22Rv1 (cell line): ENCODE data around the gene TMEM9B.
A peak's percentile ranks its signal among the peaks of the same experiment; 100 is the strongest.
"Not testable (repeated sequence)": the region's sequence is repeated elsewhere in the genome, so short reads cannot be mapped to it uniquely, and the experiment has no call there.

ENCODE experiments used
- H3K27ac ChIP-seq: fragments of 450-650 bp; 2 replicates; pipeline ENCODE4 v1.5.1; 2017
- ZFX ChIP-seq: fragments of 450-650 bp; IDR thresholded peaks from 2 replicates; pipeline ENCODE4 v1.6.1; 2017; ENCODE audit warnings: antibody characterized with exemption, borderline replicate concordance
- TF ChIP-seq, protein P1 (sequence below): fragments of 450-650 bp; IDR thresholded peaks from 2 replicates; pipeline ENCODE4 v1.5.1; 2017; ENCODE audit warnings: mild to moderate bottlenecking

The TMEM9B gene

DNA sequence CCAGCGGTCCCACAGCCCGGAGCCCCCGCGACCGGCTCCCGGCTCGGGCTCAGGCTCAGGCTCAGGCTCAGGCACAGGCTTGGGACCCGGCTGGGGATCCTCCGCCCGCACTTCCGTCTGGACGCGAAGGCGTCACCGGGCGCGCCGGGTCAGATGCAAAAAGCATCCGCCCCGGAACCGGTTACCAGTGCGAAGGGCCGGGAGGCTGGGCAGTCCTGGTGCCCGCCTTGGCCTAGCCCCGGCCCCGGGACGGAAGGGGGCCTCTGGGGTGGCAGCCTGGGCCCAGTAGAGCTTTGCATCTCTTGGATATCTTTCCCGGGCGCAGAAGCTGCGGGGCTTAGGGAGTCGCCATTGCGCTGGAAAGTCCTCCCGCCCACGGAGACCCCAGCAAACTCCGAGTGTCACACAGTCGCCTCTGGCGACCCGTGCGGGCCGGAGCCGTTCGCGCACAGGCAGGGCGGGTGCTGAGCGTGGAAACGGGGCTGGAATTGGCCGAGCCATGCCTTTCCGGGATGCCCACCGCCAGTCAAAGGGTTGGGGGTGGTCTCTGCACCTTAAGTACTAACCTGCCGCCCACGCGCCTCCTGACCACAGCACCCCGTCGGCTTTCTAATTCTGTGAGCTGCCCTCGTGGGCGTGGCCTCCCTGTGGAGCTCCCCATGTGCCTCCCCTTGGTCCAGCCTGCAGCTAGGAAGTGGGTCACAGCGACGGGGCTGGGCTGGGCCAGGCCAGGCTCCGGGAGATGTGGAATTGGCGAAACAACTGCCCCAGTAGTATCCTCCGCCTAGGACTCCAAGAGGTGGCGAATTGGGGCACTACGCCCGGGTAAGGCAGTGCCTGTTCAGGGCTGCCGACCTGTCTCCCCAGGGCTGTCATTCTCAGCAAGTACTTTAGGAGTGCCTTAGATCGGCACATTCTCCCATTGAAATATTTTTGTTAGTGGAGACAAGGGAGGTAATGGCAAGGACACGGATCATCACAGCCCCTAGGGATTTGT is at the start of gene TMEM9B:
Gene TMEM9B (minus strand): TSS at position 119 of the 997 bp plus-strand sequence. CDS start 129 bp downstream, outside the sequence.
- H3K27ac ChIP-seq: peak within 1 kb of the TSS; percentile 91
- no peak for TF ChIP-seq ZFX
- TF ChIP-seq, protein P1, sequence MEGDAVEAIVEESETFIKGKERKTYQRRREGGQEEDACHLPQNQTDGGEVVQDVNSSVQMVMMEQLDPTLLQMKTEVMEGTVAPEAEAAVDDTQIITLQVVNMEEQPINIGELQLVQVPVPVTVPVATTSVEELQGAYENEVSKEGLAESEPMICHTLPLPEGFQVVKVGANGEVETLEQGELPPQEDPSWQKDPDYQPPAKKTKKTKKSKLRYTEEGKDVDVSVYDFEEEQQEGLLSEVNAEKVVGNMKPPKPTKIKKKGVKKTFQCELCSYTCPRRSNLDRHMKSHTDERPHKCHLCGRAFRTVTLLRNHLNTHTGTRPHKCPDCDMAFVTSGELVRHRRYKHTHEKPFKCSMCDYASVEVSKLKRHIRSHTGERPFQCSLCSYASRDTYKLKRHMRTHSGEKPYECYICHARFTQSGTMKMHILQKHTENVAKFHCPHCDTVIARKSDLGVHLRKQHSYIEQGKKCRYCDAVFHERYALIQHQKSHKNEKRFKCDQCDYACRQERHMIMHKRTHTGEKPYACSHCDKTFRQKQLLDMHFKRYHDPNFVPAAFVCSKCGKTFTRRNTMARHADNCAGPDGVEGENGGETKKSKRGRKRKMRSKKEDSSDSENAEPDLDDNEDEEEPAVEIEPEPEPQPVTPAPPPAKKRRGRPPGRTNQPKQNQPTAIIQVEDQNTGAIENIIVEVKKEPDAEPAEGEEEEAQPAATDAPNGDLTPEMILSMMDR: 0 out of 2 replicates have a peak, but pooled peaks have one; percentile 3

DNA sequence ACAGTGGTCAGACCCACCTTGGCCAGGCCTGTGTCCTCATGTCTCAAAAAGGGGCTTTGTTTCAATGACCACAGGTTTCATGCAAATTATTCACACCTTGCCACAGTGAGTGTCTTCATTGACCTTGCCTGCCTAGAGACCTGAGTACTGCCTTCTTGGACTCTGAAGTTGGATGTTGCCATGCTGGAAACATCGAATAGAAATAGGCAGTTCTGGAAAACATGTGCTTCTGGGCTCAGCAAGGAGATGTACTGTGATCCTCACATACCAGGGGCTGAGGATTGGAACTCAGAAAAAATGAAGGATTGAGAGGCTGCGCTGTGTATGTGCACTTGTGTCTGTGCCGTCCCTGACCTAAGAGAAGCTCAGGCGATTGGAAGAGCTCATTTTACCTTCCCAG is 49.1 kb upstream of the TMEM9B start:
- no peak overlapping the region for H3K27ac ChIP-seq

DNA sequence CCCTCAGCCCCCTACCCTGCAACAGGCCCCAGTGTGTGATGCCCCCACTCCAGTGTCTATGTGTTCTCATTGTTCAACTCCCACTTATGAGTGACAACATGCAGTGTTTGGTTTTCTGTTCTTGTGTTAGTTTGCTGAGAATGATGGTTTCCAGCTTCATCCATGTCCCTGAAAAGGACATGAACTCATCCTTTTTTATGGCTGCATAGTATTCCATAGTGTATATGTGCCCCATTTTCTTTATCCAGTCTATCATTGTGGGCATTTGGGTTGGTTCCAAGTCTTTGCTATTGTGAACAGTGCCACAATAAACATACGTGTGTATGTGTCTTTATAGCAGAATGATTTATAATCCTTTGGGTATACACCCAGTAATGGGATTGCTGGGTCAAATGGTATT is 45.3 kb upstream of the TMEM9B start:
- not testable (repeated sequence) for H3K27ac ChIP-seq

More for the DNA sequence above, 49.1 kb upstream of the TMEM9B start:
- TF ChIP-seq, protein P1: no peak
- TF ChIP-seq ZFX: no peak

DNA sequence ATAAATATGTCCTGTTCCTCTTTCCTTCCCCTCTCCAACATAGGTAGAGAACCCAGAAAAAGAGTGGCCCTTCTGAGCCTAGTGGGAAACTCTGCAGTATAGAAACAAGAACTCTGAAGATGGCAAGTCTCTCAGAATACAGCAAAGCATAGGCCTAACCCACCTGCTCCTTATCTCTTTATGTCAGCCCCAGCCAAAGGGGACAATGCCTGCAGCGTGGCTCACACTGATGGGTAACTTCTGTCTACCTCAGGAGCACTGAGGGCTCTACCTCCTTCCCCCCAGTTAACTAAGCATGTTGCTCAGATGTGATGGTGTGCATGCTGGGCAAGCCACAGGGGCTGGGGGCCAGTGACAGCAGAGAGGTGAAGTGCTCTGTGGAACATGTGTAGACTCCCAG is 44.4 kb upstream of the TMEM9B start:
- H3K27ac ChIP-seq: no peak overlapping the region
- TF ChIP-seq ZFX: no peak
- TF ChIP-seq, protein P1: no peak

DNA sequence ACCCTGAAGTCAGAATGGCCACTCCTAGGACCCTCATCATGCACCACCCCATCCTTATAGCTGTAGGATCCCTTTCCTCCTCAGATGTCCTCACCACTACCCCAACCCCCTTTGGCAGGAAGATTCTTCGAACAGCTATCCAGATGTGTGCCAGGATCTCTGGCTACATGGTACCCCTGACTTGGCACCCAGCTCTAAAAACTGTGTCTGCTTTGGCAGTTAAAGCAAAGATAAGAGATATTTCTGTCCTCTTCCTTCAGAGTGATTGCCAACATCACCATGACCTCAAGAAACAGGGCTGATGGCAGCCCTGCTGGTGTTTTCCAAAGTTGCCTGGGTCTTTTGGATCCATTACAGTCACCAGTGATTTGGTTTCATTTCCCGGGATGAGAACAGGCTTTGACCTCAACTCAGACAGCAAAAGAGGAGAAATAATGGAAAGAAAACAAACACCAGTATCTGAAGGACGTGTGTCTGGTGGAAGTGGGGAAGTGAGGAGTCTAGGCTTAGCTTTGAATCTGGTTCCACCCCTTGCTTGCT is 43.8 kb upstream of the TMEM9B start:
- no peak overlapping the region for H3K27ac ChIP-seq
- TF ChIP-seq, protein P1: no peak
- no peak for TF ChIP-seq ZFX

DNA sequence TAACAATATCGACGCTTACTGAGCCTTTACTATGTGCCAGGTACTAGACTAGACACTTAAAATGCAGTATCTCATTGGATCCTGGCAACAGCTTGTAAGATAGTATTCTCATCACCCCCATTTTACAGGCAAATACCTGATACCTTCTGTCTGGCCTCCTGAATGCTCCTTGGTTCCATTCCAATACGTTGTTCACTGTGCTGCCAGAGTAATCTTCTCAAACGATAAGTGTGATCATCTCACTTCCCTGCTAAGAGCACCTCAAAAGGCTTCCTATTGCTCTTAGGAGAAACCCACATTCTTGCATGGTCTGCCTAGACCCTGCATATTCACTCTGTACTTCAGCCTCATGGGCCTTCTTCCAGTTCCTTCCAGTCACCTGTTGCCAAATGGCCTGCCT is 40.8 kb upstream of the TMEM9B start:
- no peak overlapping the region for H3K27ac ChIP-seq
- TF ChIP-seq ZFX: no peak
- TF ChIP-seq, protein P1: no peak

DNA sequence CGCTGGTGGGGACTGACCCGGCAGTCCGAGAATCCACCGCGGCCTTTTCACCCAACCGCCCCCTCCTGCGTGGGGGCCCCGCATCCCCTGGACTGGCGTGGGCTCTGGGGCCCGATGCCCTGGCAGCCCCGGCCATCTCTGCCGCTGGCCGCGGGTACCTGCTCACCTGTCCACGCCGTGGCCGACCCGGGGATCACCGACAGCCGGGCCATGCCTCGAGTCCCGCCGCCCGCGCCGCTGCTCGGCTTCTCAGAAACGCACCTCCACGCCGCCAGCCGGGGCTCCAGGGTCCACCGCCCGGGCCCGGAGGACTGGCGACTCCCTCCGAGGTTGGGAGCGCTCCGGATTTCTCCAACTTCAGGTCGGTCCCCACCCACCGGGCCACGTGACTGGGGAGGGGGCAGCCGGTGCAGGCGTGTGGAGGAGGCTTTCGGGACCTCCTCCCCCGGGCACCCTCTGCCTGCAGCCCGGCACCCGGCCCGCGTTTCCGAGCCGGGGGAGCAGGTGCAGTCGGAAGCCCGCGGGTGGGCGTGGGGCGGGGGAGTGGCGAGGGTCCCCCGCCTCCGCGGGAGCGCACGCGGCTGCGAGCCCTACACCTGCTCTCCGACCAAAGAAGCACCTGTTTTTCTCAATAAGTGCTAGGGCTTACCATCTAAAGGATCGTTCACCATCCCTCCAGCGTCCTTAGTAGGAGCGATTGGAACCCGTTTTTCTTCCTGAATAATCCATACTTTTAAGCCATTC is 40.1 kb upstream of the TMEM9B start:
- TF ChIP-seq, protein P1: no peak
- no peak for TF ChIP-seq ZFX

More for the DNA sequence above, 40.1 kb upstream of the TMEM9B start:
- H3K27ac ChIP-seq: no peak overlapping the region
